Right cardiac atrium (tissue), 5 donors: Measurements from ENCODE around the gene SETD3. TPM values are rescaled to one million over a fixed set of nuclear protein-coding genes. Genes with fewer than 3 reads are reported as not detected.

Experiments used
- ATAC-seq, 2 donors: fragments of 200-7000 bp; cut with Tn5 transposase; one replicate each; pipeline versions ENCODE4 v1.8.0 to v1.9.1; 2020; ENCODE audit warnings: moderate library complexity in 2 of 2, mild to moderate bottlenecking in 1 of 2
- DNase-seq, 3 donors: peaks; one replicate each; pipeline ENCODE4 v3.0.0-alpha.2; 2020
- H3K27ac ChIP-seq: one replicate; pipeline ENCODE4 v1.5.1; 2013; ENCODE audit warnings: mild to moderate bottlenecking, low read length, control low read depth, moderate library complexity
- H3K27me3 ChIP-seq: one replicate; pipeline ENCODE4 v1.6.1; 2013; ENCODE audit not compliant: control insufficient read depth, insufficient read depth
- H3K4me1 ChIP-seq: one replicate; pipeline ENCODE4 v1.6.1; 2013; ENCODE audit warnings: low read length; ENCODE audit not compliant: control insufficient read depth, insufficient read depth
- H3K4me3 ChIP-seq: one replicate; pipeline ENCODE4 v1.5.1; 2013; ENCODE audit warnings: low read length, control low read depth
- H3K9me3 ChIP-seq: one replicate; pipeline ENCODE4 v1.6.1; 2013; ENCODE audit warnings: low read length; ENCODE audit not compliant: control insufficient read depth
- WGBS: extraction: QIAGEN DNeasy Blood & Tissue Kit; methylation state at CpG from one replicate; pipeline ENCODE4 v1.1.7; 2013; 5-methylcytosine and 5-hydroxymethylcytosine counted together
- intact Hi-C, 4 donors: fragments of 100-400 bp; cut with DNase I; formaldehyde crosslinking; loops; one replicate each; pipeline versions ENCODE4 v1.11.0 to v1.14.0; 2022 to 2023
- polyA plus RNA-seq: library from polyadenylated mRNA; stranded (reverse); fragments of 200-250 nt; gene quantifications from one replicate; pipeline ENCODE4 v1.2.3, GENCODE V29; 2013
- total RNA-seq, 4 donors: library from RNA; stranded (reverse); fragmentation: NEBNext Ultra II Directional; extraction: Animal tissue kit (Norgen Biotek cat#: 25700); gene quantifications; one replicate each; pipeline ENCODE4 v1.2.1, GENCODE V29; 2021
- donor health status: healthy with polysubstance abuse.
- donor health status: DM: no; HTN: yes; CAD: no.
- donor health status: DM: no; HTN: no; CAD: no.
- donor health status: DM: no; HTN: yes; CAD: no; lungs with severe emphysema.
- donor health status: DM: yes; HTN: yes; CAD: no.

The SETD3 gene
- total and polyA plus RNA-seq, 5 donors: 65.4 to 127 (median 106) TPM

- no peak overlapping the region for H3K27ac ChIP-seq
- 69% methylated on average over 20 of the region's 20 CpGs for WGBS
- intact Hi-C loops: no loop called here
These were observed 95.9 kb downstream of the SETD3 start for GRCh38 chr14:99384450-99385417.

DNA sequence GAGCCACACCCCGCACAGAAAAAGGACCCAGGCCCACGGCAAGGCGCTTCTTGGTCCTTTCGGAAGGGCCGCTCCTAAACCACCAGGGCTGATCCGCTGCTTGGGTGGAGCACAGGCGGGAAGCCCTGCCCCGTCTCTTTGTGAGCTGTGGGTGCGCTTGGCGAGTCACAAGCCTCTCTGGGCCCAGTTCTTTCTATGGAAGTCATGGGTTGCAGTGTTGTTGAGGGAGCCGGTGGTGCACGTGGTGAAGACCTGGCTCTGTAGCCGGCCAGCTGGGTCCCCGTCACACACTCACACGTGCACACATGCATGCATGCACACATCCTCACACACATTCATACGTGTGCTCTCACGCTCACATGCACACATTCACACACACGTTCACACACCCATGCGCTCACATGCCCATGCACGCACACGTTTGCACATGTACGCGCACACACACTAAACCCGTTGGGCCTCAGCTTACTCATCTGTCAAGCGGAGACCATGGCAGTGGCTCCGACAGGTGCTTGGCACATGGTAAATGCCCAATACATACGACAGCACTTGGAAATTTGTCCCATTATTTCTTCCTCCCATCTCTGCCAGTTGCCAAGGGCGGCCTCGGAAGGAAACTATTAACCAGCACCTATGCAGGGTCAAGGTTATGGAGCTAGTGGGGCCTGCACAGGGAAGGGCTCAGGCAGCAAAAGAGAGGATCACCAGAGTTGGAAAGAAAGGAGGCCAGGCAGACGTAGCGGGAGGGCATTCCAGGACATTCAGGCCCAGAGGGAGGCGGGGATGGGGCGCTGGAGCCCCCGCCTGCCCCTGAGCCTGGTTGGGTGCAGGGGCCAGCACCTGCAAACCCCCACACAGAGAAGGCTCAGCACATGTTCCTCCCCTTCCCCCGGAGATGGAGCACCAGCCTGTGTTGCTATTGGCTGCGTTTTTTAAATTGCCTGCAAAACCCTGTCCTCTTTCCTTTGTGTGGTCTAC, 96.9 kb downstream of the SETD3 start:
- no peaks in the 10 kb centered on the region for H3K9me3 ChIP-seq
- H3K4me1 ChIP-seq: no peaks in the 10 kb centered on the region
- DNase-seq: no peak
- no peaks in the 10 kb centered on the region for H3K27me3 ChIP-seq
- H3K27ac ChIP-seq: no peak overlapping the region
- intact Hi-C loops: no loop called here
- H3K4me3 ChIP-seq: no peak overlapping the region
- 82% methylated on average over 36 of the region's 36 CpGs for WGBS
- no peak for ATAC-seq

More at GRCh38 chr14:99384450-99385417, 95.9 kb downstream of the SETD3 start:
- no peak for ATAC-seq
- DNase-seq: no peak
- Histone ChIP-seq H3K4me1 (no peaks in the 10 kb centered on the region), H3K27me3 (no peaks in the 10 kb centered on the region), H3K9me3 (no peaks in the 10 kb centered on the region), H3K4me3 (no peak overlapping the region)

DNA sequence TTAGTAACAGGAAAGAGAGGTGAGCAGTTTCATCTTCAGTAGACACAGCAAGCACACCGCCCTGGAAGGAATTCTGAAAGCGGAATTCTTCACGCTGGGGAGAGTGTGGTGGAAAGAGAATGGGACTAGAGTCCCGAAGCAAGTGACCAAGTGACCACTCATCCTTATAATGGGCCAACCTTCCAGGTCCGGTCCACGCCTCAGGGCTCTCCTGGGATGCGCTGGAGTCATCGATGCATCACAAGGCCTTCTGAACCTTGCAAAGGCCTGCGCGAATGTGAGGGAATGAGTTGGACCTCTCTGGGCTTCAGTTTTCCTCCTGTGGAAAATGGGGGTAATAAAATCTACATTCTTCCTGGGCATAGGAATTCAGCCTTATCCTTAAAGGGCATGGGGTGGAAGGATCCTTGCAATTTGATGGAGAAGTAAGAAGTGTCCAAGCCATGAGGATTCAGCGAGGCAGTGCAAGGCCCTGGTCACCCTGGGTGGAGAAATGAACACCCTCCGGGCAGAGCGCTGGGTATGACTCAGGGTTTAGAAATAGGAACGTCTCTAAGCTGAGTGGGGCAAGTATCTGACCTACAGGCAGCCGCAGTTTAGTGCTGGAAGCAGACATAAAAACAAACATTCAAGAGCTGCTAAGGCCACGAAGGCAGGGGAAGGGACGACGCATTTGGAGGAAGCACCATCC, 97.7 kb downstream of the SETD3 start:
- no peaks in the 10 kb centered on the region for H3K4me1 ChIP-seq
- ATAC-seq (no peak), DNase-seq (no peak)
- H3K27ac ChIP-seq: no peak overlapping the region
- H3K9me3 ChIP-seq: no peaks in the 10 kb centered on the region
- intact Hi-C loops: no loop called here
- 85% methylated on average over 18 of the region's 18 CpGs for WGBS
- H3K27me3 ChIP-seq: no peaks in the 10 kb centered on the region
- H3K4me3 ChIP-seq: no peak overlapping the region

DNA sequence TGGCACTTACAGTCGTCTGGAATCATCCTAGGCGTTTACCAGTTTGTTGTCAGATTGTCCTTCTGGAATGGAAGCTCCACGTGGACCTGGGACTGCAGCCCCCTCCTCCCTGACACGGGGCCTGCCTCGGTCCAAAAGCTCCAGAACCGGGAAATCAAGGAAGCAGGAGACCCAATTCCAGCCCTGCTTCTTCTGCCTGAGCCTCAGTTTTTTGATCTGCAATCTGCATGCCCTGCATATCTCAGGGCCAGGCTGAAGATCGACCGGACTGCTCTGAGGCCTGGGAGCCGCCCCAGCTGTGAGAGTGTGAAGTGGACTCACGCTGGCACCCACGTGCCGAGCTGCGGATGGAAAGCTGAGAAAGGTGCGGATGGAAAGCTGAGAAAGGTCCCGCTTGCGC, 98.6 kb downstream of the SETD3 start:
- Histone ChIP-seq H3K27me3 (no peaks in the 10 kb centered on the region), H3K27ac (no peak overlapping the region)
- ATAC-seq: no peak

DNA sequence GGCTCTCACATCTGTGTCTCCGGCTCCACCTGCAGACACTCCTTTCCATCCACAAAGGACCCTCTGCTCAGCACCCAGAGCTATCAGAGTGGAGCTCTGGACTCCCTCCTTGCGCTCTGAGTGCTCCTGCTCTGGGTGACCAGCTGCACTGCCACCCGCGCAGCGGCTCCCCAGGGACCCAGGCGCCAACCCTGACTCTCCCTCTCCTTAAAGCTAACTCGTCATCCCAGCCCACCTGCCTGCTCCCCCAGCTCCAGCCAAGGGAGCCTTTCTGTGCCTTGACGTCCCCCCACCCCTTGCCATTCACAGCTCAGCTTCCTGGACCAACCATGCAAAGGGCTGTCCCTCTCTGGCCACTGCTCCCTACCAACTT, 99.0 kb downstream of the SETD3 start:
- Histone ChIP-seq H3K9me3 (no peaks in the 10 kb centered on the region), H3K4me1 (no peaks in the 10 kb centered on the region), H3K27ac (no peak overlapping the region), H3K27me3 (no peaks in the 10 kb centered on the region), H3K4me3 (no peak overlapping the region)
- ATAC-seq (no peak), DNase-seq (no peak)
- intact Hi-C loops: no loop called here
- WGBS: 65% methylated on average over 8 of the region's 8 CpGs

More for the DNA sequence above, 98.6 kb downstream of the SETD3 start:
- intact Hi-C loops: no loop called here
- no peak for DNase-seq
- Histone ChIP-seq H3K4me3 (no peak overlapping the region), H3K9me3 (no peaks in the 10 kb centered on the region), H3K4me1 (no peaks in the 10 kb centered on the region)
- WGBS: 47% methylated on average over 16 of the region's 16 CpGs

DNA sequence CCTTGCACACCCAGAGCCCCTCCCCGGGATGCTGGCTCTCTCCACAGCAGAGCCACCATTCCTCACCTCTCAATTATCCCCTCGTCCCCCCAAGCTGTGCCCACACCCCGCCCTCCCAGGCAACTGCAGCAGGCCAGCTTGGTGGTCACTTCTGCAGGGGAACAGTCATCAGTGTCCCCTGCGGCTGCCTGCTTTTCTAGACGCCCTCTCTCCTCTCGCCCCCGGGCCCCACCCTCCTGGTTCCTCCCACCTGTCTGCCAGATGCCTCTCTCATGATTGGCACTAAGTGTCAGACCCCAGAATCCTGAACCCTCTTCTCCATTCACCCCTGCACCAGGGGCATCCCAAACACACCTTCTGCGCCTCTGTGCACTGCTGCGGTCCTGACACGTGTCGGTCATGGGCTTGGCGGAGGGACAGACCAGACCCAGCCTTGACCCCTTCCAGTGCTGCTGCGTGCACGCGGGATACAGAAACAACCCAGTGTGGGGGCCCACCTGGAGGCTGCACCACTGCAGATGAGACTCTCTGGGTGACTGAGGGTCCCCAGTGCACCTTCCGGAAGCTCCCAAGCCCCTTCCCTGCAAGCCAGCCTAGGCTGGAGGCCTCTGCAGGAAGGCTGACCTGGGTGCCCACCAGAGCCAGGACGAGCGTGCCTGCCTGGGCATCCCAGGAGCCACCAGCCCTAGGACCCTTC, 99.5 kb downstream of the SETD3 start:
- Histone ChIP-seq H3K9me3 (no peaks in the 10 kb centered on the region), H3K4me3 (no peak overlapping the region), H3K4me1 (no peaks in the 10 kb centered on the region), H3K27ac (no peak overlapping the region), H3K27me3 (no peaks in the 10 kb centered on the region)
- 68% methylated on average over 18 of the region's 18 CpGs for WGBS
- DNase-seq (no peak), ATAC-seq (no peak)
- intact Hi-C loops: no loop called here

DNA sequence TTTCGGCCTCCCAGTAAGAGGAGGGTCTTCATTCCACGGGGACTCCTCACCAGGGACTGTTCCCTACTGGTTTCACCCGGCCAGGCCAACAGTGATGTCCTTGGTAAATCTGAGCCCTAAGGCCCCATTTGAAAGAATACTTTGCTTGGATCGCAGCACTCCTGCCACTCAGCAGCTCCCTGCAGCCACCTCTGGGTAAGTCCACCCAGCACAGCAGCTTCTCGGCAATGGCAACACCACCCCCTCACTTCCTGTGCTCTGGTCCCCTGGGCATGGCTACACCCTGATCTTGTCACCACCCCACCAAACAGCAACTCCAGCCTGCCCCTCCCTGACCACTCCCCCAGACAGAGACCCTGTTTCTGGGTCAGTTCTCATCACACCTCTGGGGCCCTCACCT, 100.3 kb downstream of the SETD3 start:
- H3K9me3 ChIP-seq: no peaks in the 10 kb centered on the region
- H3K4me1 ChIP-seq: no peaks in the 10 kb centered on the region
- ATAC-seq (no peak), DNase-seq (no peak)
- WGBS: 48% methylated on average over 5 of the region's 5 CpGs
- no peak overlapping the region for H3K27ac ChIP-seq
- H3K27me3 ChIP-seq: no peaks in the 10 kb centered on the region
- no peak overlapping the region for H3K4me3 ChIP-seq
- intact Hi-C loops: no loop called here

DNA sequence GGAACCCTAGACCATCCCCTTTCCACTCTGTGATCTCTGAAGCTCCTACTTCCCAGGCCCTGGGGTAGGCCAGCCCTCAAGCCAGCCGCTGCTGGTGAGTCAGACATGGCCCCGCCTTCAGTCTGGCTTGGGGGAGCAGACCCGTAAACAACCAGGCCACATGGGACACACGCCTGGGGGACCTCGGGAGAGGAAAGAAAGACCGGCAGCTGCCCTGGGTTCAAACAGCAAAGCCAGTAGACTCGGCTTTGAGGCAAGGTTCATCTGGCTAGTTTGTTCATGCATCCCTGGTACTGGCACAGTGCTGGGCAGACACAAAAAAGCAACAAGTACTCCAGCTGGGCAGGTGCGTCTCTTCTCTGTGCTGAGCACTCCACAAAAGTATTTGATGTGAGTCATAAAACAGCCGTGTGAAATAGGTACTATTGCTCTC, 101.9 kb downstream of the SETD3 start:
- H3K27me3 ChIP-seq: no peaks in the 10 kb centered on the region
- H3K27ac ChIP-seq: no peak overlapping the region
- ATAC-seq (no peak), DNase-seq (peak in 1 of 3 donors; percentile 19)
- H3K9me3 ChIP-seq: no peaks in the 10 kb centered on the region
- no peak overlapping the region for H3K4me3 ChIP-seq
- no peaks in the 10 kb centered on the region for H3K4me1 ChIP-seq
- WGBS: 65% methylated on average over 9 of the region's 9 CpGs
- intact Hi-C loops: no loop called here

DNA sequence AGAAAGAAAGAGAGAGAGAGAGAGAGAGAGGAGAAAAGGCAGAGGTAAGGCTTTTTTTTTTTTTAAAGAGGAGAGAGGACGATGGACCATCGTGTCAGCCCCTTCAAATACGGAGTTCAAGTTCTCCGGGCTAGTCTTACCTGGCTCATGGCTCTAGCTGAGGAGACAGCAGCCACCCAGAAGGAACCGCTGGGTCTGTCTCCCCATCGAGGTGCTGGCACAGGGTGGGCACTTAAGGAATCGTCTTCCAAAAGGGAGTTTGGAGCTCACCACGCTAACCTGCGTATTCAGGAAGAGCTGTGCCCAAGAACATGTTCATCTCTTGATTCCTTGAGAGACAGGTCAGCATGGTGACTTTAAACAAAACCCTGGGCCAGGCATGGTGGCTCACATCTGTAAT, 102.7 kb downstream of the SETD3 start:
- H3K4me1 ChIP-seq: no peaks in the 10 kb centered on the region
- DNase-seq (no peak), ATAC-seq (no peak)
- H3K27ac ChIP-seq: no peak overlapping the region
- no peak overlapping the region for H3K4me3 ChIP-seq
- no peaks in the 10 kb centered on the region for H3K9me3 ChIP-seq
- intact Hi-C loops: no loop called here
- no peaks in the 10 kb centered on the region for H3K27me3 ChIP-seq
- 85% methylated on average over 9 of the region's 9 CpGs for WGBS

GRCh38 chr14:99374964-99375363, 105.7 kb downstream of the SETD3 start:
- ATAC-seq: no peak
- no peak for DNase-seq
- Histone ChIP-seq H3K4me1 (no peaks in the 10 kb centered on the region), H3K27ac (no peak overlapping the region), H3K4me3 (no peak overlapping the region), H3K9me3 (no peaks in the 10 kb centered on the region), H3K27me3 (no peaks in the 10 kb centered on the region)
- 75% methylated on average over 11 of the region's 11 CpGs for WGBS
- intact Hi-C loops: no loop called here
